ENCODE data around the gene CYP2C18. TPM values are rescaled to one million over a fixed set of nuclear protein-coding genes. Genes with fewer than 3 reads are reported as not detected.
"Not testable (repeated sequence)": the region's sequence is repeated elsewhere in the genome, so short reads cannot be mapped to it uniquely, and the experiment has no call there.

CYP2C18 gene
- total and polyA plus RNA-seq, 4 experiments from 2014 or later = not detected

GRCh38 chr10:94680544-94680943 is 3.0 kb upstream of the CYP2C18 start:
- no peak for DNase-seq
- Mint-ChIP-seq H3K27ac (no peak overlapping the region), H3K27me3 (peaks cover 0 to 3% of the 10 kb centered on the region in 2 donors), H3K4me1 (no peaks in the 10 kb centered on the region), H3K9me3 (peaks cover 0 to 2% (median 0%) of the 10 kb centered on the region in 8 donors), H3K36me3 (no peaks in the 10 kb centered on the region), H3K4me3 (no peak overlapping the region)
- Histone ChIP-seq H3K9me3 (ENCODE audit: control insufficient read depth in 1 of 2, low read length in 2 of 2) (no peaks in the 10 kb centered on the region), H3K4me3 (ENCODE audit: low read length in 2 of 2) (no peak overlapping the region), H3K27ac (ENCODE audit: low read depth, low read length) (no peak overlapping the region), H3K4me1 (ENCODE audit: insufficient read depth, low read length) (no peaks in the 10 kb centered on the region), H3K27me3 (ENCODE audit: insufficient read depth, low read length) (no peaks in the 10 kb centered on the region), H3K36me3 (ENCODE audit: insufficient read depth, low read length) (no peaks in the 10 kb centered on the region)
- POLR2A ChIA-PET (ENCODE audit: partially characterized antibody) = no interaction called here
- intact Hi-C loops (cut with micrococcal nuclease) = no loop called here
- CTCF ChIA-PET (ENCODE audit: partially characterized antibody) = no interaction called here

- H3K9me3 Mint-ChIP-seq; CTCF ChIA-PET (ENCODE audit: partially characterized antibody); H3K27ac ChIP-seq (ENCODE audit: low read depth, low read length); DNase-seq; H3K4me3 ChIP-seq (ENCODE audit: low read length in 2 of 2); H3K9me3 ChIP-seq (ENCODE audit: control insufficient read depth in 1 of 2, low read length in 2 of 2); H3K27me3 Mint-ChIP-seq; H3K4me1 Mint-ChIP-seq; H3K36me3 ChIP-seq (ENCODE audit: insufficient read depth, low read length); intact Hi-C loops (cut with micrococcal nuclease); H3K27me3 ChIP-seq (ENCODE audit: insufficient read depth, low read length); H3K4me3 Mint-ChIP-seq; H3K27ac Mint-ChIP-seq; H3K4me1 ChIP-seq (ENCODE audit: insufficient read depth, low read length); H3K36me3 Mint-ChIP-seq; POLR2A ChIA-PET (ENCODE audit: partially characterized antibody): not testable (repeated sequence)
Observed at GRCh38 chr10:94682636-94683035, 893 bp upstream of the CYP2C18 start.

GRCh38 chr10:94687625-94688248 is 4.2 kb downstream of the CYP2C18 start:
- H3K36me3 ChIP-seq (ENCODE audit: insufficient read depth, low read length) = no peaks in the 10 kb centered on the region
- H3K4me3 Mint-ChIP-seq = no peak overlapping the region
- POLR2A ChIA-PET (ENCODE audit: partially characterized antibody) = no interaction called here
- H3K27me3 ChIP-seq (ENCODE audit: insufficient read depth, low read length) = no peaks in the 10 kb centered on the region
- no peaks in the 10 kb centered on the region for H3K4me1 ChIP-seq (ENCODE audit: insufficient read depth, low read length)
- peaks cover 0 to 13% (median 3%) of the 10 kb centered on the region in 8 donors for H3K9me3 Mint-ChIP-seq
- no peak overlapping the region for H3K4me3 ChIP-seq (ENCODE audit: low read length in 2 of 2)
- intact Hi-C loops (cut with micrococcal nuclease) = no loop called here
- H3K9me3 ChIP-seq (ENCODE audit: control insufficient read depth in 1 of 2, low read length in 2 of 2) = no peaks in the 10 kb centered on the region
- H3K36me3 Mint-ChIP-seq = no peaks in the 10 kb centered on the region
- DNase-seq = no peak
- no peak overlapping the region for H3K27ac ChIP-seq (ENCODE audit: low read depth, low read length)
- H3K27ac Mint-ChIP-seq = no peak overlapping the region
- CTCF ChIA-PET (ENCODE audit: partially characterized antibody) = no interaction called here
- H3K4me1 Mint-ChIP-seq = no peaks in the 10 kb centered on the region
- H3K27me3 Mint-ChIP-seq = peaks cover 0 to 6% of the 10 kb centered on the region in 2 donors

- H3K9me3 Mint-ChIP-seq = peaks cover 0 to 30% (median 10%) of the 10 kb centered on the region in 8 donors
- Histone ChIP-seq H3K9me3 (ENCODE audit: control insufficient read depth in 1 of 2, low read length in 2 of 2) (no peaks in the 10 kb centered on the region), H3K27ac (ENCODE audit: low read depth, low read length) (no peak overlapping the region), H3K4me1 (ENCODE audit: insufficient read depth, low read length) (no peaks in the 10 kb centered on the region), H3K27me3 (ENCODE audit: insufficient read depth, low read length) (no peaks in the 10 kb centered on the region), H3K36me3 (ENCODE audit: insufficient read depth, low read length) (no peaks in the 10 kb centered on the region), H3K4me3 (ENCODE audit: low read length in 2 of 2) (no peak overlapping the region)
- H3K27me3 Mint-ChIP-seq = no peaks in the 10 kb centered on the region
- no peak overlapping the region for H3K27ac Mint-ChIP-seq
- intact Hi-C loops (cut with micrococcal nuclease) = no loop called here
- no peaks in the 10 kb centered on the region for H3K36me3 Mint-ChIP-seq
- no peaks in the 10 kb centered on the region for H3K4me1 Mint-ChIP-seq
- no peak for DNase-seq
- POLR2A ChIA-PET (ENCODE audit: partially characterized antibody) = no interaction called here
- CTCF ChIA-PET (ENCODE audit: partially characterized antibody) = no interaction called here
- no peak overlapping the region for H3K4me3 Mint-ChIP-seq
Observed at GRCh38 chr10:94706089-94706488, 22.6 kb downstream of the CYP2C18 start.

- no peaks in the 10 kb centered on the region for H3K4me1 ChIP-seq (ENCODE audit: insufficient read depth, low read length)
- POLR2A ChIA-PET (ENCODE audit: partially characterized antibody) = no interaction called here
- no peaks in the 10 kb centered on the region for H3K9me3 ChIP-seq (ENCODE audit: control insufficient read depth in 1 of 2, low read length in 2 of 2)
- intact Hi-C loops (cut with micrococcal nuclease) = no loop called here
- no peaks in the 10 kb centered on the region for H3K27me3 Mint-ChIP-seq
- no peak overlapping the region for H3K4me3 ChIP-seq (ENCODE audit: low read length in 2 of 2)
- no peaks in the 10 kb centered on the region for H3K36me3 Mint-ChIP-seq
- H3K27ac Mint-ChIP-seq = no peak overlapping the region
- H3K4me1 Mint-ChIP-seq = no peaks in the 10 kb centered on the region
- H3K4me3 Mint-ChIP-seq = no peak overlapping the region
- CTCF ChIA-PET (ENCODE audit: partially characterized antibody) = no interaction called here
- H3K9me3 Mint-ChIP-seq = peaks cover 0 to 11% (median 5%) of the 10 kb centered on the region in 8 donors
- H3K36me3 ChIP-seq (ENCODE audit: insufficient read depth, low read length) = no peaks in the 10 kb centered on the region
- no peaks in the 10 kb centered on the region for H3K27me3 ChIP-seq (ENCODE audit: insufficient read depth, low read length)
- DNase-seq = no peak
- no peak overlapping the region for H3K27ac ChIP-seq (ENCODE audit: low read depth, low read length)
Observed at GRCh38 chr10:94710578-94710977, 27.0 kb downstream of the CYP2C18 start.

GRCh38 chr10:94725871-94726270 is 42.3 kb downstream of the CYP2C18 start:
- Histone ChIP-seq H3K9me3 (ENCODE audit: control insufficient read depth in 1 of 2, low read length in 2 of 2) (no peaks in the 10 kb centered on the region), H3K4me3 (ENCODE audit: low read length in 2 of 2) (no peak overlapping the region), H3K4me1 (ENCODE audit: insufficient read depth, low read length) (no peaks in the 10 kb centered on the region), H3K27ac (ENCODE audit: low read depth, low read length) (no peak overlapping the region), H3K27me3 (ENCODE audit: insufficient read depth, low read length) (no peaks in the 10 kb centered on the region), H3K36me3 (ENCODE audit: insufficient read depth, low read length) (no peaks in the 10 kb centered on the region)
- POLR2A ChIA-PET (ENCODE audit: partially characterized antibody) = no interaction called here
- intact Hi-C loops (cut with micrococcal nuclease) = no loop called here
- no peaks in the 10 kb centered on the region for H3K4me1 Mint-ChIP-seq
- no peaks in the 10 kb centered on the region for H3K36me3 Mint-ChIP-seq
- no peak for DNase-seq
- no peak overlapping the region for H3K4me3 Mint-ChIP-seq
- H3K27ac Mint-ChIP-seq = no peak overlapping the region
- CTCF ChIA-PET (ENCODE audit: partially characterized antibody) = no interaction called here
- no peaks in the 10 kb centered on the region for H3K27me3 Mint-ChIP-seq
- H3K9me3 Mint-ChIP-seq = peaks cover 0 to 8% (median 0%) of the 10 kb centered on the region in 8 donors

- H3K4me1 Mint-ChIP-seq = no peaks in the 10 kb centered on the region
- H3K27me3 Mint-ChIP-seq = no peaks in the 10 kb centered on the region
- no peaks in the 10 kb centered on the region for H3K4me1 ChIP-seq (ENCODE audit: insufficient read depth, low read length)
- H3K4me3 ChIP-seq (ENCODE audit: low read length in 2 of 2) = no peak overlapping the region
- H3K36me3 Mint-ChIP-seq = no peaks in the 10 kb centered on the region
- POLR2A ChIA-PET (ENCODE audit: partially characterized antibody) = no interaction called here
- H3K9me3 Mint-ChIP-seq = peaks cover 0 to 11% (median 7%) of the 10 kb centered on the region in 8 donors
- CTCF ChIA-PET (ENCODE audit: partially characterized antibody) = no interaction called here
- H3K4me3 Mint-ChIP-seq = no peak overlapping the region
- no peaks in the 10 kb centered on the region for H3K27me3 ChIP-seq (ENCODE audit: insufficient read depth, low read length)
- H3K36me3 ChIP-seq (ENCODE audit: insufficient read depth, low read length) = no peaks in the 10 kb centered on the region
- DNase-seq = no peak
- no peaks in the 10 kb centered on the region for H3K9me3 ChIP-seq (ENCODE audit: control insufficient read depth in 1 of 2, low read length in 2 of 2)
- intact Hi-C loops (cut with micrococcal nuclease) = no loop called here
- H3K27ac ChIP-seq (ENCODE audit: low read depth, low read length) = no peak overlapping the region
- no peak overlapping the region for H3K27ac Mint-ChIP-seq
Observed at GRCh38 chr10:94735197-94735596, 51.7 kb downstream of the CYP2C18 start.

- POLR2A ChIA-PET (ENCODE audit: partially characterized antibody) = no interaction called here
- no peaks in the 10 kb centered on the region for H3K27me3 ChIP-seq (ENCODE audit: insufficient read depth, low read length)
- peaks cover 0 to 30% (median 15%) of the 10 kb centered on the region in 8 donors for H3K9me3 Mint-ChIP-seq
- H3K4me1 Mint-ChIP-seq = no peaks in the 10 kb centered on the region
- H3K36me3 ChIP-seq (ENCODE audit: insufficient read depth, low read length) = no peaks in the 10 kb centered on the region
- H3K27ac ChIP-seq (ENCODE audit: low read depth, low read length) = no peak overlapping the region
- no peaks in the 10 kb centered on the region for H3K27me3 Mint-ChIP-seq
- no peak overlapping the region for H3K27ac Mint-ChIP-seq
- CTCF ChIA-PET (ENCODE audit: partially characterized antibody) = no interaction called here
- no peaks in the 10 kb centered on the region for H3K4me1 ChIP-seq (ENCODE audit: insufficient read depth, low read length)
- no peak overlapping the region for H3K4me3 Mint-ChIP-seq
- DNase-seq = no peak
- intact Hi-C loops (cut with micrococcal nuclease) = no loop called here
- no peaks in the 10 kb centered on the region for H3K9me3 ChIP-seq (ENCODE audit: control insufficient read depth in 1 of 2, low read length in 2 of 2)
- H3K36me3 Mint-ChIP-seq = no peaks in the 10 kb centered on the region
- H3K4me3 ChIP-seq (ENCODE audit: low read length in 2 of 2) = no peak overlapping the region
Observed at GRCh38 chr10:94738588-94738987, 55.1 kb downstream of the CYP2C18 start.
